GM21619 (cell line): Measurements from ENCODE around the gene MPDZ.

Experiments used
- ATAC-seq: cut with Tn5 transposase; IDR thresholded peaks from one replicate; pipeline ENCODE4 v1.9.1; 2021; ENCODE audit not compliant: unreplicated experiment

MPDZ gene

DNA sequence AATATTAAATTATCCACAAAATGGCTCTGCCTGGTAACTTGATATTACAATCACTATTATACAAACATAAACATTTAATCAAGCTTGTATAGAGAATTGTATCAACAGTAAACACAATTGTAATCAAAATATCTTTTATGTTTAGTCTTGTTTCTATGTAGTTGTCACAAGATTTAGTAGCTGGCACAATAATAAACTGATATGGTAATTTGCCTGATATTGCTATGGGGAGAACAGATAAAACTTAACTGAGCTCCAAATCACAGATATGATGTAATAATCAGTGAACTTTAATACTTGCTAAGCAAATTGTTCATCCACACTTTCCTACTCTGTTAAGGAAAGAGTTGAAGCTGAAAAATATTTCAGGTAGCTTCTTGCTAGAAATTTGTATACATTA is 189.8 kb downstream of the MPDZ start:
- no peak for ATAC-seq

DNA sequence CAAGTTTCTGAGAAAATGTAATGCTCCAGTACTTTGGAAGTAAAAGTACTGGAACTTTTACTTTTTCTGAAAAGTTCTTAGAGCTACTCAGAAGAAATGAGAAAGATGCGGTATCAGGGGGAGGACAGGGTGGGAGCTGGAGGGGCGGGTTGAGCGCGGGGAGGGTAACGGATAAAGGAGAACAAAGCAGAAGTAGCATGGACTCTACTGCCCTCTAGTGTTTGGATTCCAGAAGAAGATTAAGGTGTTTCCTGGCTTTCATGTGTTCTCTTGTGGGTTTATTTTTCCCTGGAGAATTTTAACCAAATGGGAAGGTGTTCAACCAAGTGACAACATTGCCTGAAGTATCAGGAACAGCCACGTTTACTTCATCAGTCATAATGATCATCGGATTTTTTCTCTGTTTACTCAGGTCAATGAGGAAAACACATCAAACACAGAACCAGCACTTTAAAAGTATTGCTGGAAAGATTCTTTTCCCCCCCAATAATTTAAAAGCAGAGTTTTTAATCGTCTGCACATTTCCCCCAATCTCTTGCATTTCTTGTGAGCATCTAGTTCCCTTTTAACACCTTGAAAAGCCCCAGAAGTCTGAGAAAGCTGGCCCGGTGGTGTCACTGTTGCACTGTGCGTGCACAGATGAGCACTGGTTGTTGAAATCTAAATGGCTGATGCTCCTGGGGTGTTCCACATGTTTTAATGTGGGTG is 190.6 kb downstream of the MPDZ start:
- ATAC-seq, result no peak

DNA sequence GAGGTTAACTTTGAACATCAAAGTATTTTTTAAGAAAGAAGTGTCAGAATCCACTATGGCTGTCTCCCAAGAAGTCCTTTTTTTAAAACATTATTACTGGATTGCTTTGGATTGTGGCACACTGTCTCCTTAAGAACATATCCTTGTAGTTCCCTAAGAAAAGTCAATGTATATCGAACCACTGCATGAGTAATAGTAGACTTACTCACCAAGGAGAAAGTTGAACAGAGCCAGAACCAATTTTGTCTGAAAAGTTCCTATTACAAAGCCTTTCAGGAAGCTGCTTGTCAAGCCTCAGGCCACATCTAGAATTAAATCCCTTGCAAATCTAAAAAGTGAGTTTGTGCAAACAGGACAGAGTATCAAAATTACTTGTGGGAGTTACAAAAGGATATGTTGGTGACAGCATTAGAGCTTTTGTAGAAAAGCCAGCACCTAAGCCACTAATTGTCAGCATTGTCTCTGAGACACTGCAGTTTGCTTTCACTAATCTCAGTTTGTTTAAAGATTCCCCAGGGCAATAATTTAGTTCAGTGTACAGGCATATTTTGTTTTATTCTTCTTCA is 195.4 kb downstream of the MPDZ start:
- ATAC-seq, result no peak

DNA sequence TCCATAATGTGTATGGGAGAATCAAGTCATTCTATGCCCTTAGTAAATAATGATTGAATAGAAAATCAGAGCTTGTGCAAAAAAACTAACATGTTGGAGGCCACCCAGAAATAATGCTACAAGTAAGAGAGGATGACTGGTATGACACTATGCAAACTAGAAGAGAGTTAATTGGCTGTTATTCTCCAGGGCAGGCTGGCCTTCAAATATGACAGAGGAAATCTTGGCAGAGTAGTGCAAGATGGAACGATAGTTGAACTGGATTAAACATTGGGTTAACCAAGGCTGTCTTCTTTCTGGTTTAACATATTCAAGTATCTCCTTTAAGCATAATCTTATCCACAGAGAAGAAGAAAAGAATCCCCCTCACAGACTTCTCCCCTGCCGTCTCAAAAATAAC is 196.1 kb downstream of the MPDZ start:
- no peak for ATAC-seq

DNA sequence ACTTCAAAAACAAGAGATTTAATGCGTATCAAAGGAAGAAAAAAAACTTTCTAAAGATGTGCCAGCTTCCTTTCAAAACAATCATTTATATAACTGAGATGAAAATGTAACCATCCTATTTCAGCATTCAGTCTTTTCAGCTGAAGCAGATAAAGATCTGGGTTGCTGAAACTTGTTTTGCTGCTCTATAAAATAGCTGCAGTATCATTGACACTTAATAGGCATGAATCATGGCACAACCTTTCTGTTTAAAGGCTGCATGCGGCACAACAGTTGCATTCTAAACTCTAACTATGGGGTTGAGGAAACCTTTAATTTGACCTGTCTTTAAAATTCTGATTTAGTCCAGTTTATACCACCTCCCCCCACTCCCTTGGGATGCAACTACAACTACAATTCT is 196.7 kb downstream of the MPDZ start:
- ATAC-seq, result no peak

DNA sequence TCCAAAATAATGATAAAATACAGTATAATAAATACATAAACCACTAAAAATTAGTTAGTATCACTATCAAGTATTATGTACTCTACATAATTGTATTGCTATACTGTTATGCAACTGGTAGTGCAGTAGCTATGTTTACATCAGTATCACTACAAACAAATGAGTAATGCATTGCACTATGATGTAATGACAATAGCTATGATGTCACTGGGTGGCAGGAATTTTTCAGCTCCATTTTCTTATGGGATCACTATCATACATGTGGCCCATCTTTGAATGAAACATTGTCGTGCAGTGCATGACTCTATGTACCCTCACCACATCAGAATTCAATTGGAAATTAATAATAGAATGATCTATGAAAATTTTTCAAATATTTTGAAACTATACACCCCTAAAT is 201.3 kb downstream of the MPDZ start:
- ATAC-seq, result no peak

DNA sequence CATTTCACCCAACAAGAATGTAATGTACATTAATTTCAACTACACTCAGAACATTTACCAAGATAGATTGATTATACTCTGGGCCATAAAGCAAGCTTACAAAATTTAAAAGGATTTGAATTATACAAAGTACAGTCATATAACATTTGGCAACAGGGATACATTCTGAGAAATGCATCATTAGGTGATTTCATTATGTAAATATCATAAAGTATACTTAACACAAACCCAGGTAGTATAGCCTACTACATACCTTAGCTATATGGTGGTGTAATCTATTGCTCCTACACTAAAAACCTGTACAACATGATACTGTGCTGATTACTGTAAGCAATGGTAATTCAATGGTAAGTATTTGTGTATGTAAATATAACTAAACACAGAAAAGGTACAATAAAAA is 202.9 kb downstream of the MPDZ start:
- no peak for ATAC-seq

DNA sequence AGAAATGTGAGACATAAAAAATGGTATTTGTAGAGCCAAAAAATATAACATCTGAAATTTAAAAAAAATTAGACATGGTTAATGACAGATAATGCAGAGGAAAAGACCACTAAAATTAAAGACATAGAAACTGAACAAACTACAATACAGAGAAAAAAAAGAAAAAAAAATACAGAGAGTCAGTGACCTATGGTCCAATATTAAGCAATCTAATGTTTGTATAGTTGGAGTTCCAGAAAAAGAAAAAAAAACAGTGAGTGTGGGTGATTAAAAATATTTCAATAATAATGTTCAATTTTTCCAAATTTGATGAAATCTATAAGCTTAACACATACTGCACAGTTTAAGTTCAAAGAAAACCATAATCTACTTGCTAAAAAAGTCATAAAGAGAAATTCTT is 207.6 kb downstream of the MPDZ start:
- no peak for ATAC-seq

DNA sequence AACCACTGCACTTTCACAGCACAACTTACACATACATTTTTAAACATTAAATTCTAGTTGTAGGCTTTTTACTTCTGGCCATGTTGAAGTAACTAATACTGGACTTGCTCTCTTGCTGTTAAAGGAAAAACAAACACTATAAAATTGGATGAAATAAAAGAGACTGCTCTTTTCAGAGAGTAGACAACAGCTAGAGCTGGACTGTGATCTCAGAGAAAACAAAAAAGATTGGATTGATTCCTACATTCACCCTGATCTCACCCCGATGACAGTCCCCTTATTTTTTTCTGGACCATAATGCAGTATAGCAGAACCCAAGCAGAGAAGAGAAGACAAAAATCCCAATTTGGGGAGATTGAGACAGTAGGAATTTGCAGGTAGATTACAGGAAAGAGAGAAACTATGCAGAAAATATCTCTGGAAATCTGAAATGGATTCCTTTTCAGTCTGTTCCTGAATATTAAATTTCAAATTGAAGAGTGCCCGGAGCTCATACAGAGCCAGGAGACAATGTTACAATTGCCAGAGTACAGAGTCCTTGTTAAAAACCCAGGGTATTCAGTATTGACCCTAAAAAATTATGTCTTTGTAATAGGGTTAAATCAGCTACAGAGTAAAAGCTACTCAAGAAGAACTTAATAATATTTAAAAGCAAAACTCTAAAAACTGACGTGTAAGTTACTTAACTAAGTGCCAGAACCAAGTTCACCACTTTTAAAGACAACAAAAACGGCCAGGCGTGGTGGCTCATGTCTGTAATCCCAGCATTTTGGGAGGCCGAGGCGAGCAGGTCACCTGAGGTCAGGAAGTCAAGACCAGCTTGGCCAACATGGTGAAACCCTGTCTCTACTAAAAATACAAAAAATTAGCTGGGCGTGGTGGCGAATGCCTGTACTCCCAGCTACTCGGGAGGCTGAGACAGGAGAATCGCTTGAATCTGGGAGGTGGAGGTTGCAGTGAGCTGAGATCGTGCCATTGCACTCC is 208.6 kb downstream of the MPDZ start:
- ATAC-seq, result no peak

DNA sequence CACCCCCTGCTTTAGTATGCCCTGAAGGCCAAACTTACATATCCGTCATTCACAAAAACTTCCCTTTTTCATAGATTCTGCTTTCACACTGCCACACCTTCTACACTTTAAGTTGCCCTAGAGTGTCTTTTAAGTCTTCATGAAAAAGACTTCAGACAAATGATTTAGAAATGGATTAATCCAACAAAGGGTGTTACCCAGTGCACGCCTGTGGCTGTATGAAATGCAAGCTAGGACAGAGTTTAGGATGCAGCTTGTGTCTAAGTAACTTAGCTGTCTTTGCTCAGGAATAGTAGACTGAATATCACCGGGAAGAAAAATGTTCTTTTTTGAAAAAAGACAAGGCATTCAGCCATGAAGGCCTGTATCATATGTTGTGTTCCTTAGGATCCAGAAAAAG is 210.0 kb downstream of the MPDZ start:
- ATAC-seq, result no peak

DNA sequence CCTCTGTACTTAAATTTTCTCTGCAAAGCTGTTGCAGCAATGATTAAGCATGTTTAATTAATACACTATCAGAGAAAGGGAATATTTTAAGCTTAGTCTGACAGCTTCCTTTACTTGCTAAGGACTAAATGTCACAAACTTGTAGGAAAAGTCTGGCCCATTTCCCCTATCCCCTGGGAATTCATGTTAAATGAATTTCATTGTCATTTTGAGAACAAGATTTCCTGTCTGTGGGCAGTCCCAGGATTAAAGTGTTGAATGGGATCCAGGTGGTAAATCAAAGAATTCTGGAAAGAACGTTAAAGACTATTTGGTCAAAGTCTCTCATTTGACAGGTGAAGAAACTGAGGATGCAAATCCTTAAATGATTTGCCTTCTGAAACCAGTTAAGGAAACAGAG is 214.8 kb downstream of the MPDZ start:
- no peak for ATAC-seq

DNA sequence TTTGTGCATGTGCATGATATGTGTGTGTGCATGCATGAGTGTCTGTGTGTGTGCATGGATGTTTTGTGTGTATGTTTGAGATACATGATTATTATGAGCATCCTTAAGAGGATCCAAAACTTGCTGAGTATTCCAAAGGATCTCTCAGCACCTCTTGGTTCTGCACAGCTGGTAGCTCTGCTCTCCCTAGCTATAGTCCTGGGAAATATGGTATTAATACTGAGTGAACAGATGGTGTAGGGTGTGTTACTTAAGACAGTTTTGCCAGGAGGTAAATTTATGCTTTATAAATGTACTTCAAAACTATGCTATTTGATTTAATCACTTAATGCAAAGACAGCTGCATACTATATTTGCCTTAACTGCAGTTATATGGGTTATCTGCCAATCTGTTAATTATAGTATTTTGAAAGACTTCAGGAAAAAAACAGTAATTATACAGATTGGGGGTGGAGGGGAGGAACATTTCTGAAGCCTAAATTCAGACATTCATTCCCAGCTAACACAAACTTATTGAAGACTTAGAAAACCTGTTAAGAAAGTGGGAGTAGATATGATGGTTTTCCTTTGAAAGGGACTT is 215.5 kb downstream of the MPDZ start:
- no peak for ATAC-seq

DNA sequence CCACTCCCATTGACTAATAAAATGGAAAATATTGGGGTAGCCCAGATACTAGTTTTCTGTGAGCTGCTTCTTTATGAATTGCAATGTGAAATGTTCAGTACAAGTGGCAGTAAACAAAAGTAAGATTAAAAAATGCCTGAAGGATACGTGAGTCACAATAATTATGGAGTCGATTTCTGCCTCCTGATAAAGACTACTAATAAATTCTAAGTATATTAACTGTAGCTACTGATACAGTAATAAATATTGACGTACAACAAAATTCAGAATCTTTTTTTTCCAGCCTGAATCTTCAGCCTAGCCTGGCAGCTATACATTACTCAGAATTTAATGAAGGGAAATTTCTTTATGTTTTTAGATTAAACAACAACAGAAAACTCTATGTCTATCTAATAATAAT is 218.1 kb downstream of the MPDZ start:
- no peak for ATAC-seq
